GM18873 (cell line): ENCODE measurements around the gene MAP4K4.

Experiments
- ATAC-seq: cut with Tn5 transposase; IDR thresholded peaks from one replicate; pipeline ENCODE4 v1.9.1; 2021; ENCODE audit warnings: mild to moderate bottlenecking, moderate library complexity, moderate number of reproducible peaks; ENCODE audit not compliant: unreplicated experiment, low FRiP score

MAP4K4 gene

DNA sequence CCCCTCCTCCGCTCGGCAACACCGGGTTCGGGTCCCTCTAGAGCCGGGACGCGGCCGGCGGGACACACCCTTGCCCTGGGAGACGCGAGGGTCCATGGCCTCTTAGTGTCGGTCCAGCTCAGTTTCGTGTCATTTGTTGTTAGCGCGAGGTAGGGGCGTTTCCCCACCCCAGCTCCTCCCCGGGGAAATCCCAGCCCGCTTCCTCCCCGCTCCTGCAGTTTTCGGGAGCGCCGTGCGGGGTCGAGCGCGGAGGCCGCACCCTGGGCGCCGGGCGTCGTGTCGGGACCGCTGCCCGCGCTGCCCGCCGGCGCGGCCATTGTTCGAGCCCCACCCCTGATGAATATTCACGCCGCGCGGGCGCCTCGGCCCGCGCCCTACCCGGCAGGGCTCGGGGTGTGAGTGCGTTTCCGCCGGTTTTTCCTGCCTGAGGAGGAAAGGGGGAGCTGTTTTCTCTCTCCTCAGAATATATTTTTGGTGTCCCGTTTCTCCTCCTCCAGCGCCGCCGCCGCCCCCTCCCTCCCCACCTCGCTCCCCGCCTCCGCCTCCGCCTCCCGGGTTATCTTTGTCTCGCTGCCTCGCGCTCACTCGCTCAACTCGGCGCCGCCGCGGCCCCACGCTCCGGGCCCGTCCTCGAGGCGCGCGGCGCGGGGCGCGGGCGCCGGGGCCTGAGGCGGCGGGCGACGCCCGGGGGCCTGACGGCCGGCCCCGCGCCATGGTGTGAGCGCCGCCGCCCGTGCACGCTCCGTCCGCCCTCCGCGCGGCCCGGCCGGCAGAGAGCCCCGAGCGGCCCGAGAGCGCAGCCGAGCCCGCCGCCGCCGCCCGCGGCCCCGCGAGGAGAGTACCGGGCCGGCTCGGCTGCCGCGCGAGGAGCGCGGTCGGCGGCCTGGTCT lies at the start of gene MAP4K4:
TSS of gene MAP4K4 (plus strand) at position 584 of the 890 bp plus-strand sequence. CDS start 374 bp downstream, outside the sequence.
- no peak for ATAC-seq

DNA sequence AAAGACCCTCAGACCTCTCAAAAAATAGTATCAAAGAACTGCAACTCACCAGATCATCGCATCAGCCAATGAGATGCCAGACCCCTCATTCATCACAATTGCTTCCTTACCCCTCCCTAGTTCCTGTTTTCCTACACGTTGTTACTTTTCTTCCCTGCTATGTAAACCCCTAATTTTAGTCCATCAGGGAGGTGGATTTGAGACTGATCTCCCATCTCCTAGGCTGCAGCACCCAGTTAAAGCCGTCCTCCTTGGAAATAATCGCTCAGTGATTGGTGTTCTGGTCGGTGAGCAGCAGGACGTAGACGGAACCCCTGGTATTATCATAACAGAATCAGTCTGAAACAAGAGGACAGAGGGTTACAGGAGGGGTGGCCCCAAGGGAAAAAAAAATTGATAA lies 44.0 kb upstream of the MAP4K4 start:
- ATAC-seq: no peak

DNA sequence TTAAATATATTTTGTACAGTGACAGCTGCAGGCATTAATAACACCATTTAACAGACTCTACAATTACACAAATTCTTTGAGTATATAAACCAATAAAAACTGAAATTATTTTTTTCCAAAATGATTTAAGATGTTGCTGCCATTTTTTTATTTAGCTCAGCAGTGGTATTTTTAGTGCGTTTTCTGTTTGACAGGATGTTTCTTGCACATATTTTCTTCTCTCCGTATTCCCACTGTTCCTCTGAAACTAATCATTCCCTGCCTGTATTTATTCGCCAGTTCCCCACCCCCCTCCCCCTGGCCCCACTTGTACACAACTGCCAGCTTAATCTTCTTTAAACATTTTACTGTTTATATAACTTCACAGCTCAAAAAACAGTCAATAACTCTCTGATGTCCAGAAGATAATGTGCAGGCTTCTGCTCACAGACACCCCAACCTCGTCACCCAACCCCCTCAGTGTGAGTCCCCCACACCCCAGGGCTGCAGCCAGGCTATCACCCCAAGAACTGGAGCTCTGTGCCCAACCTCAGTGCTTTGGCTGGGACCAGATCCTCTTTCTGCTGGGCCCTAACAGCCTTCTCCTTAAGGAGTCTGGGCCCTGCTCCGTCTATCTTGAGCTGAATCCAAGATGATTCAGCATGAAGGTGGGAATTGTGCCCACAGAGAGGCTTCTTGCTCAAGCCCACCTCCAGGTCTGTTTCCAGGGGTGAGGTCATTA lies 41.6 kb upstream of the MAP4K4 start:
- ATAC-seq: no peak

DNA sequence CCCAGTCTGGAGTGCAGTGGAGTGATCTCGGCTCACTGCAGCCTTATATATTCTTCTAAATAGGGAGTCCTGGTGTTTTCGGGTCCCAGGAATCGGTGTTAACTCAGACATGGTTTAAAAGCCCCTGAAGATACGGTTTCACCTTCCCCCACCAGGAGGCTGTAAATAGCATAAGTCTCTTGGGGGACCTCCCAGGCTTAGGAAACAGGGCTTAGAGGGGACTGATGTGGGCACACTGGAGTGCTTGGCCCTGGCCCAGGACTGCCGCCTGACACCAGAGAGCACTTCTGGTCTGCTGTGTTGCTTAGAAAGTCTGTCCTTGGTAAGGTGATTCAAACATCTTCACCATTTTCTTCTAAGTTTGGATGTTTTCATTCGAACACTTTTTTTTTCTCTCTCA lies 39.7 kb upstream of the MAP4K4 start:
- ATAC-seq: no peak

DNA sequence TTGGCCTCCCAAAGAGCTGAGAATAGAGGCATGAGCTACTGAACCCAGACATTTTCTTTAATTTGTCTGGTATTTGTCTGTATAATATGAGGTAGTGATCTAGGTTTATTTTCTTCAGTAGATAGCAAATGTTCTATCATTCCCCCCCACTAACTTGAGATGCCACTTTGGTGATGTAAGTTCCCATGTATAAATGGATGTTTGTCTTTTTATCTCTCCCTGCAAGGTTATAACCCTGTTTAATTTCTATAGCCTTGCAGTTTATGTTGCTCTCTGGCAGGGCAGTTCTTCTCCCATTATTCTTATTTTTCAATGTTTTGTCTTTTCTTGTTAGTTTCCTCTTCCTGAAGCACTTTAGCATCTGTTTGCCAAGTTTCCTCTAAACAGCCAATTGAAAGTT lies 39.1 kb upstream of the MAP4K4 start:
- no peak for ATAC-seq

DNA sequence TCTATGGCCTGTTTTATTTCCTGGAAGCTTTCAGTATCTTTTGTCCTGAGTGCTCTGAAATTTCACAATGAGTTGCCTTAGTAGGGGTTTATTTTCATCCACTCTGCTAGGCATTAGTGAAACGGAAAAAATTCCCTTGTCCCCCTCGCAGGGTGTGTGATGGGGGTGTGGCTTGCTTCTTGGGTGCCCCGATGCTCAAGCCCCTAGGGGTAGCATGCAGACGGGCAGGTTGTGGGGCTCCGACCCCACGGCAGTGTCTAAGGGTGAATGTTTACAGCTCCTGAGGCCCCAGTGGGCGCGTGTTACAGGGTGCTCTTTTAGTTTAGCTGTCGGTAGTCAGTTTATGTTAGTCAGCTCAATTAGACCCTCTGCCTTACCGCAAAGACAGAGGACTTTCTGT lies 32.2 kb upstream of the MAP4K4 start:
- no peak for ATAC-seq

DNA sequence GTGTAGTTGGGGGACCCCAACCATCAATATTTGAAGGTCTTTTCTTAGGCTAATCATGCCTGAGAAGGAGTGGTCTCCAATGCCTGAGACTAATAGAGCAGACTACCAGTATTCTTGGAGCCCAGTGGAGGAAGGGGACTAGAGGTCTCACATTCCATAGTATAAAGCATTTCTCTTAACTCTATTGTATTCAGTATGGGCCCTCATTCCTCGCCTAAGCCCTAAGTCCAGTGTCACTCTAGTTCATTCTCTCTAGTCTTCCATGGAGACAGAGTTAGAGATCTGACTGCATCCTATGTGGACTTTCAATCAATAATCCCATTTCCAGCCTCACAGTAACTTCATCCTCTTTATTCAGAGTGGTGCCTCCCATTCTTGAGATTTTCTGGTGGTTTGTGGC lies 29.7 kb upstream of the MAP4K4 start:
- ATAC-seq: no peak

DNA sequence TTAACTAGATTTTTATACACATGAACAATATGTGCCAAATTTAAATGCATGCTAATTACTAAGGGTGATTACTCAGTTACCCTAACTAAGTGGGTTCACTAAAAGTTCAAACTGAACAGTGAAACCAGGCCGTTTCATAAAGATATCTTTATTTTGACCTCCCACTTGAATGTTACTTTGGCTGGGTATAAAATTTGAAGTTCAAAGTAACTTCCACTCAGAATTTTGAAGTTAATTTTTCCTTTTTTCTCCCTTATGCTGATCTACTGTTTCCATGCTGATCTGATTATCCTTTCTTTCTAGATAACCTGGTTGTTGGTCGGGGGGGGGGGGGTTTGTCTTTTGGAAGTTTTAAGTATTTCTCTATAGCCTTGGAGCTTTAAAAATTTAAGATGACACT lies 25.5 kb upstream of the MAP4K4 start:
- ATAC-seq: no peak

DNA sequence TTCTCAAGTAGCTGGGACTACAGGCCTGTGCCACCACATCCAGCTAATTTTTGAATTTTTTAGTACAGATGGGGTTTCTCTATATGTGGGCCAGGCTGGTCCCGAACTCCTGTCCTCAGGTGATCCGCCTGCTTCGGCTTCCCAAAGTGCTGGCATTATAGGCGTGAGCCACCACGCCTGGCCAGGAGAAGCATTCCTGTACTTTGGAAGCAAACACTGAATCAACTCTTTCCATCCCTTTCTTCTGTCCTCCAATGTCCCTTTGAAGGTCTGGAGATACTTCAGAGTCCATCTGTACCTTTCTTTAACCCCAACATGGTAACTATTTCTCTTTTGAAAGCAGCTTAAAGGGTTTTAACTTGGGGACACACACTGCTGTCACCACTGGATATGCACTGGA lies 23.6 kb upstream of the MAP4K4 start:
- no peak for ATAC-seq

DNA sequence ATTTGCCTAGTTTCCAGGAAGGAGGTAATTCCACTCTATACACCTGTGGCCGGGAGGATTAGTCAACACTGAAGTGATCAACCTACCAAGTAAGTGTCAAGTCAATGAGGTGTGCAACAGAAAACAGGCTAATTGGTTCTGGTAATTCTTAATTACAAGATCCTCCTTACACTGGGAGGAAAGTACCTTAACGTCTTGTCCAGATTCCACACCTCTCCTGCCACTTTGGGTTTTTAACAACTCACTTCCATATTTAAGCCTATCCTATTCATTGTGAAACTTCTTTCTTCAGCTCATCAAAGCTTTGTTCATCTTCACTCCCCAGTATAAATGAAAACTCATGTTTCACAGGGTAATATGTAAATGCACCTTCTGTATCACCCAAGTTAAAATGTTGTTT lies 22.0 kb upstream of the MAP4K4 start:
- no peak for ATAC-seq

DNA sequence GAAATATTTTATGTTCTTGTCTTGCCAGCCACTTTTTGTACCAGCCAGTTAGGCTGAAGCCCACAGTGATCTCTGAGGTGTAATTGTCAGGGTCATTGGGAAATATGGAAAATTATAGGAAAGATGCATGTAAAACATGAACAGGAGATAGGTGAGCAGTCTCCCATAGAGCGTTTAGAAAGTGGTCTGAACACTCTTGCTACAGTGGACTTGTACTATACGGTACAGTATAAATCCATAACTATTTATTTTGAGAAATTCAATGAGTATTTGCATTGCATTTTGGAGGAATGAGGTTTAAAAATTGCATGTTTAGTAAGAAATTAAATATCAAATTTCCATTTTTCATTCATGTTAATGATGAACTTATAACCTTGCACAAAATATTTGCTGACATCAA lies 20.8 kb upstream of the MAP4K4 start:
- ATAC-seq: no peak

DNA sequence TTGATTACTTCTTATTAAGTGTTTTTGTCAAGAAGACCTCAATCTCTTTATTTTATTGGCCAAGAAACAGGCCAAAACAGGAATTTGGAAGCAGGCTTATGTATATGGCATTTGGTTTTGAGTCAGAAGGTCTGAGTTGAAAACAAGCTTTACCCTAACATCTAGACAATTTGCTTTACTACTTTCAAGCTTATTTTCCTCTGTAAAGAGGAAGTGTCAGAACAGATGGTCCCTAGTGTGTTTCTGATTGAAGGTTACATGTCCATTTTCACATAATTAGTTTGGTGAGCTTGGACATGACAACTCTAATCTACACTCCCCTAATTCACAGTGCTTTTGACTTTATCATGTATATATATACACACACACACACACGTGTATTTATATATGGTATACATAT lies 19.8 kb upstream of the MAP4K4 start:
- ATAC-seq: no peak

DNA sequence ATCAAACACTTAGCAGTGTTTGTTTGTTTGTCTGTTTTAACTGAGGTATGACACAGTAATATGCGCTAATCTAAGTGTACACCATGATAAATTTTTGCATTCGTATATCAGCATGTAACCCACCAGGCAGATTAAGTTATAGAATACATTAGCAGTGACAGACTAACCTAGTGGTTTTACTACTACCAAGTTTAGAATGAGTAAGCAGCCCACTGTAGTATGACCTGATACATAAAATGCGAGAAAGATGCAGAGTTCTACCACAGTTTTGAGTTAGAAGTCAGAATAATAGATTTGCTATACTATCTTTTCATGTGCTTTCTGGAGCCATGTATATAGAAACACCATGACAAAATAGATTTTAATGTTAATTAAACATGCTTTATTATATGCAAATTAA lies 19.1 kb upstream of the MAP4K4 start:
- no peak for ATAC-seq

DNA sequence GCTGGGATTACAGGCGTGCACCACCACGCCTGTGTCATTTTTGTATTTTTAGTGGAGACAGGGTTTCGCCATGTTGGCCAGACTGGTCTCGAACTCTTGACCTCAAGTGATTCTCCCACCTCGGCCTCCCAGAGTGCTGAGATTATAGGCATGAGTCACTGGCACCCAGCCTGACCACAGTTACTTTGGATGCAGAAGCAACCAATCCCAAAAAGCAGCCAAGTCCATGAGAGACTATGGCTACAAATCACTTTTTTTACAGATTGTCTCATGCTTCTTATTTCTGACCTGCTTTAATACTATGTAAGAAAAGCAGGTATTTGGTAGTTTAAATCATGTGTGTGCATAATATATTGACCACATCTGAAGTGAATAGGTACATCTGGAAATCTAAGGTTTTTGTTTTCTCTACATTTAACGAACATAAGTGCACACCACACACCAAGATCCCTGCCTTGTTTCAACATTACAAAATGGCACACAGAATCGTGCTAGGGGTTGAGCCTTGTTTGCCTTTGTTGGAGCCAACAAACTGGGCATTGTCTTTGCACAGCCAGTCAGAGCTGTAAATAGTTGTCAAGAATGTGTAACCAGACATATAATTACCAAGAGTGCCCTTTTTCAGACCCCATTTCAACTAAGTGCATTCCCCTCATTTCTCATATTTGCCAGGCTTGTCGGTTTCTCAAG lies 18.3 kb upstream of the MAP4K4 start:
- ATAC-seq: no peak

DNA sequence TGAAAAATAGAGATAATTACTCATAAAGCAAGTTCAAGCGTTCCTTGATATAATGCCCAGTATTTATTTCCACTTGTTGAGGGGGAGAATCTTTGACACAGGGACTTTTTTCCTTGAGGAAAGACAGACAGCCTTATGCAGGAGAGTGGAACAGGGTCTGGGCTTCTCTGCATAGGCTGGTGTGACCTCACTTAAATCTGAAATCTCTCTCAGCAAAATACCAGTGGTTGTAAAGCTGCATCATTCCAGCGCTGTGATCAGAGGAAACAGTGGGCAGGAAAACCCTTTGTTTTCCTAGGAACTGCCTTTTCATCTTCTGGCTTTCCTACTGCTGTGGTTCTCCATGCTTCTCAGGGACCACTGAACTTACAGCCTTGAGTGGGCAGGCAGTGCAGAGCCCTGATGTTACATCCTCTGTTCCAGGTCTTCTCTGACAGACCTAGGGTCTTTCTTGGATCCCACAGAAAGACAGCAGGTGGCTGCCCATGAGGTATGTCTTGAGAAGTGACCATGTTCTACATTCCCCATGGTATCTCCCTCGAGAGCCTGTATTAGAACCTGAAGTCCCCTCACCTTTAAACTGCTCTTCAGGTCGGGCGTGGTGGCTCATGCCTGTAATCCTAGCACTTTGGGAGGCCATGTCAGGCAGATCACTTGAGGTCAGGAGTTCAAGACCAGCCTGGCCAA lies 17.6 kb upstream of the MAP4K4 start:
- no peak for ATAC-seq

DNA sequence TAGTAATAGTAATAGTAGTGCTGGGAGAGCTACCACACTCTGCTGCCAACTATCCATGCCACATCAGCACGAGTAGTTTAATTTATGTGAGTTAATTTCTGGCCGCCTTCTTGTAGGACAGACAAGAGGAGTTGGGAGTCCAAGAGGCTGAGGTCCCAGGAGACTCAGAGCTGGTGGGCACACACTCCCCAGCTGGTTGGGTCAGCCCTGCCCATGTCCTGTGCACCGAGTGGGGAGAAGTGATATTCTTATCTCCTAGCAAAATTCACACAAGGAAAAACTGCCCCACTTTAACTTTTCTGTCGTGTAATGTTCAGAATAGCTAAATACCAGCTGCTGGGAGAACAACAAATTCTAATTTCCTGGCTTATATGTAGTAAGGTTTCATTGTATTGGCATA lies 15.2 kb upstream of the MAP4K4 start:
- ATAC-seq: no peak

DNA sequence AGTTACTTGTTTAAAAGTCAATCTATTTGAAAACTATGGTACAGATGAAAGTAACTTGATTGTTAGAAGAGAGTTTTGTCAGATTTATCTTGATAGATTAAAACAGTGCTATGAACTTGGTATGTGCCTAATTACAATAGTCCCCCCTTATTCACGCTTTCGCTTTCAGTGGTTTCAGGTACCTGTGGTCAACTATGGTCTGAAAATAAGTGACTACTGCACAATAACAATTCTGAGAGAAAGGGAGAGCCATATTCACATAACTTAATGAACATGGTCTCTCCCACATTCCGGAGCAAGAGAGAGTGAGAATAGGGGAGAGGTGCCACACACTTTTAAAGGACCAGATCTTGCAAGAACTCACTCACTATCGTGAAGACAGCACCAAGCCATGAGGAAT lies 13.2 kb upstream of the MAP4K4 start:
- ATAC-seq: no peak

DNA sequence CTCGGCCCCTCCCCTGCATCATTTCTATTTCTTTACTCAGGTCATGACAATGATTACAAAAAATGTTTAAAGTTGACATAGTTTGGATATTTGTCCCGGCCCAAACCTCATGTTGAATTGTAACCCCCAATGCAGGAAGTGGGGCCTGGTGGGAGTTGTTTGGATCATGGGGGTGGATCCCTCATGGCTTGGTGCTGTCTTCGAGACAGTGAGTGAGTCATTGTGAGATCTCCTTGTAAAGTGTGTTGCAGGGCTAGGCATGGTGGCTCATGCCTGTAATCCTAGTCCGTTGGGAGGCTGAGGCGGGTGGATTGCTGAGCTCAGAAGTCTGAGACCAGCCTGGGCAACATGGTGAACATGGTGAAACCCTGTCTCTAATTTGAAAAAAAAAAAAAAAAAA lies 9.2 kb upstream of the MAP4K4 start:
- no peak for ATAC-seq

DNA sequence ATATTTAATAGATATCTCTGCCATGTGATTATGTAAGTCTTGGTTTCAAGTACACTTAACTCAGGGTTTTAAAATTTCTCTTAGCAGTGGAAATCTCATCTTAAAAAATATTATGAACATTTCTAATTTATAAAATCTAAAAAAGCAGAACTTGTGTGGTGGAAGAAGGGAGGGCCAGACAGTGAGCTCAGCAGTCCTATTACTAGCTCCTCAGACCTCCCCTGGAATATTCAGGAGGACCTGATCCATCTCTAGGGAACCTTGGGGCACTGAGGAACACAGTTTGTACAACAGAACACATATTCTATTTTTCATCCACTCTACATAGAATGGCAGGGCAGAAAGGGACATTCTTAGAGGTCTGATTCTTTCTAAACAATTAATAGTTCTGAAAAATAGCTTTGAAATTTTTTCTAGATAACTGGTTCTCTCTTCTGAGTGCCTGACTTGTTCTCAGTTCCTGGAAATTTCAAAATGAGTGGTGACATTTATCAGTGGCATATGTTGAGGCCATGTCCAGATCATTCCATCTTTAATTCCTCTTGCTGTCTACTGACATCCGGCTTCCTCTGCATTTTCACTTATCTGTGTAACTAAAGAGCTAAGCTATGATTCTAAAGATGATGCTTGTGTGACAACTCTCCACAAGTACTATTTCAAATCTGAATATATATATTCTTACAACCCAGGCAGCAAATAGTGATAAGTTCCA lies 8.2 kb upstream of the MAP4K4 start:
- no peak for ATAC-seq

DNA sequence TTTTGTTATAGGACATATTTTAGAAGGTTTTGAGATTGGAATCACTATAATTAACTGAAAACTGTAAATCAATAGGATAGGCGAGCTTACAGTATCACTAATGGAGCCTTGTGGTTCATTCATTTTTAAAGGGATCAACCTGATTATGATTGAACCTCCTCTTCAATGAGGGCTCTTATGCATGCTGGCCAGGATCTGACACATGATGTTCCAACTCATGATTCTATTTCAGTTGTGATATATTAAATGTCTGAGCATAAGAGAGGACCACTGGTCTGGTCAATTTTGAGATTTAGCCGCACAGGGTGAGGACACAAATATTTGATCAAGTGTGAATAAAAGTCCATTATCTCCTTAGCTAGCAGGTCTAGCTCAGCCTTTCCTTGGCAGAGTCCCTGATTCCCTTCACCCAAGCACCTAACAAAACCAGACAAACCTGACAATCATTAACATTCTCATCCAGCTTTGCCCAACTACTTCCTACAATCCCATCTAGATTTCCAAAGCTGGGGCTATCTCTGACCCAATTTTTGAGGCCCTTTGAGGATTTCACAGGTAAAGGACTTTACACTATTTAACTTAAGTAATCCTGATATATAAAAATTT lies 6.9 kb upstream of the MAP4K4 start:
- ATAC-seq: no peak
